GM23248 (cell line): Measurements from ENCODE around the gene ACTA1. TPM values are rescaled to one million over a fixed set of nuclear protein-coding genes. Genes with fewer than 3 reads are reported as not detected.
"Not testable (repeated sequence)": the region's sequence is repeated elsewhere in the genome, so short reads cannot be mapped to it uniquely, and the experiment has no call there.

ENCODE experiments used
- DNase-seq: peaks from one replicate; pipeline ENCODE4 v3.0.0-alpha.2; 2015
- H2AFZ ChIP-seq: fragments of 200-600 bp; sonication (generic); 2 replicates; pipeline ENCODE4 v1.6.1; 2016; ENCODE audit warnings: antibody characterized with exemption
- H3F3A ChIP-seq: fragments of 200-600 bp; sonication (generic); 2 replicates; pipeline ENCODE4 v1.6.1; 2016; ENCODE audit warnings: mild to moderate bottlenecking, antibody characterized with exemption, mixed run types; ENCODE audit not compliant: insufficient read depth
- H3K27ac ChIP-seq: fragments of 200-600 bp; sonication (generic); 2 replicates; pipeline ENCODE4 v1.5.1; 2016; ENCODE audit warnings: mild to moderate bottlenecking
- H3K27me3 ChIP-seq: fragments of 200-600 bp; sonication (generic); replicated peaks from 2 replicates; pipeline ENCODE4 v1.6.1; 2016; ENCODE audit warnings: mild to moderate bottlenecking; ENCODE audit not compliant: insufficient read depth
- H3K36me3 ChIP-seq: fragments of 200-600 bp; sonication (generic); 2 replicates; pipeline ENCODE4 v1.6.1; 2016; ENCODE audit warnings: low read depth, mild to moderate bottlenecking
- H3K4me1 ChIP-seq: fragments of 200-600 bp; sonication (generic); 2 replicates; pipeline ENCODE4 v1.6.1; 2016; ENCODE audit warnings: mild to moderate bottlenecking; ENCODE audit not compliant: insufficient read depth
- H3K4me2 ChIP-seq: fragments of 200-600 bp; sonication (generic); one replicate; pipeline ENCODE4 v1.6.1; 2016; ENCODE audit warnings: mild to moderate bottlenecking; ENCODE audit not compliant: unreplicated experiment
- H3K4me3 ChIP-seq: fragments of 200-600 bp; sonication (generic); 2 replicates; pipeline ENCODE4 v1.5.1; 2016; ENCODE audit warnings: mild to moderate bottlenecking
- H3K79me2 ChIP-seq: fragments of 200-600 bp; sonication (generic); 2 replicates; pipeline ENCODE4 v1.6.1; 2016; ENCODE audit warnings: mild to moderate bottlenecking; ENCODE audit not compliant: insufficient read depth
- H3K9ac ChIP-seq: fragments of 200-600 bp; sonication (generic); 2 replicates; pipeline ENCODE4 v1.6.1; 2016; ENCODE audit warnings: mild to moderate bottlenecking
- H3K9me2 ChIP-seq: fragments of 200-600 bp; sonication (generic); 2 replicates; pipeline ENCODE4 v1.6.1; 2016; ENCODE audit warnings: mixed run types, mild to moderate bottlenecking, moderate library complexity; ENCODE audit not compliant: insufficient read depth
- H3K9me3 ChIP-seq: fragments of 200-600 bp; sonication (generic); one replicate; pipeline ENCODE4 v1.6.1; 2017; ENCODE audit warnings: low read depth
- H4K20me1 ChIP-seq: fragments of 200-600 bp; sonication (generic); 2 replicates; pipeline ENCODE4 v1.6.0; 2016; ENCODE audit not compliant: insufficient read depth
- EZH2 ChIP-seq: fragments of 200-600 bp; sonication (generic); IDR thresholded peaks from 2 replicates; pipeline ENCODE4 v1.6.1; 2018; ENCODE audit warnings: antibody characterized with exemption, mild to moderate bottlenecking; ENCODE audit not compliant: insufficient read depth, poor library complexity, severe bottlenecking
- EZH2phosphoT487 ChIP-seq: fragments of 200-600 bp; sonication (generic); IDR thresholded peaks from 2 replicates; pipeline ENCODE4 v1.6.1; 2018; ENCODE audit warnings: antibody characterized with exemption, moderate library complexity, mild to moderate bottlenecking, low read depth; ENCODE audit not compliant: insufficient read depth
- WGBS, 2 experiments: methylation state at CpG; one replicate each; pipeline ENCODE4 v1.1.6; 2015 to 2017; ENCODE audit warnings: low lambda C conversion rate in 2 of 2, low coverage in 1 of 2; ENCODE audit errors: missing lambda C conversion rate in 2 of 2; 5-methylcytosine and 5-hydroxymethylcytosine counted together
- in situ Hi-C: fragments of 300-500 bp; cut with MboI; formaldehyde crosslinking; loops from 2 replicates; pipeline ENCODE4 v1.15.0; 2020
- polyA plus RNA-seq: library from polyadenylated mRNA; unstranded; fragments of >200 nt; fragmentation: Nextera tagmentation; extraction: Ambion mirVana; gene quantifications from 2 replicates; pipeline ENCODE4 v1.2.1, GENCODE V29; 2016
- total RNA-seq: library from RNA; depleted of rRNA; stranded (reverse); fragments of >200 nt; shearing (Covaris generic); gene quantifications from 2 replicates; pipeline ENCODE4 v1.2.3, GENCODE V29; 2014

ACTA1 gene
- total and polyA plus RNA-seq, 2 experiments from 2014 or later = 0.22 TPM; not detected in 1

- Histone ChIP-seq H3K4me2 (no peak overlapping the region), H3K9me3 (no peaks in the 10 kb centered on the region), H3F3A (no peaks in the 10 kb centered on the region), H3K27me3 (peaks cover 38% of the 10 kb centered on the region), H2AFZ (no peak overlapping the region), H4K20me1 (no peaks in the 10 kb centered on the region), H3K36me3 (no peaks in the 10 kb centered on the region), H3K4me1 (no peaks in the 10 kb centered on the region), H3K9ac (no peak overlapping the region), H3K9me2 (no peaks in the 10 kb centered on the region), H3K27ac (no peak overlapping the region), H3K4me3 (no peak overlapping the region), H3K79me2 (no peaks in the 10 kb centered on the region)
- in situ Hi-C loops = no loop called here
- TF ChIP-seq EZH2phosphoT487 (no peak), EZH2 (no peak)
- DNase-seq = no peak
- WGBS, 2 experiments = 37 to 42% methylated on average over 8 of the region's 8 CpGs
These were observed 30.3 kb downstream of the ACTA1 start for GRCh38 chr1:229403573-229403972.

- no peaks in the 10 kb centered on the region for H3K9me2 ChIP-seq
- no peak overlapping the region for H3K9ac ChIP-seq
- no peaks in the 10 kb centered on the region for H4K20me1 ChIP-seq
- H3K79me2 ChIP-seq = no peaks in the 10 kb centered on the region
- no peak overlapping the region for H3K4me3 ChIP-seq
- no peaks in the 10 kb centered on the region for H3K4me1 ChIP-seq
- DNase-seq = no peak
- no peaks in the 10 kb centered on the region for H3F3A ChIP-seq
- H3K4me2 ChIP-seq = no peak overlapping the region
- WGBS, 2 experiments = 50 to 54% methylated on average over 6 of the region's 6 CpGs
- H3K36me3 ChIP-seq = no peaks in the 10 kb centered on the region
- no peak for TF ChIP-seq EZH2
- no peak for TF ChIP-seq EZH2phosphoT487
- H3K27me3 ChIP-seq = peaks cover 34% of the 10 kb centered on the region
- no peak overlapping the region for H3K27ac ChIP-seq
- in situ Hi-C loops = no loop called here
- no peaks in the 10 kb centered on the region for H3K9me3 ChIP-seq
- no peak overlapping the region for H2AFZ ChIP-seq
These were observed 30.9 kb downstream of the ACTA1 start for GRCh38 chr1:229402993-229403392.

GRCh38 chr1:229402329-229402728, 31.6 kb downstream of the ACTA1 start:
- H3K4me2 ChIP-seq, H3K4me3 ChIP-seq, H3K27ac ChIP-seq, H4K20me1 ChIP-seq, H3K9me3 ChIP-seq, DNase-seq, H3K79me2 ChIP-seq, H2AFZ ChIP-seq, H3K9me2 ChIP-seq, in situ Hi-C loops, H3K9ac ChIP-seq, H3K36me3 ChIP-seq, H3F3A ChIP-seq, H3K4me1 ChIP-seq: not testable (repeated sequence)
- WGBS, 2 experiments = 33 to 37% methylated on average over 4 of the region's 4 CpGs
- peaks cover 34% of the 10 kb centered on the region for H3K27me3 ChIP-seq

- no peaks in the 10 kb centered on the region for H3K79me2 ChIP-seq
- in situ Hi-C loops = no loop called here
- H4K20me1 ChIP-seq = no peaks in the 10 kb centered on the region
- H3K9me2 ChIP-seq = no peaks in the 10 kb centered on the region
- no peak overlapping the region for H2AFZ ChIP-seq
- no peak overlapping the region for H3K9ac ChIP-seq
- no peak for TF ChIP-seq EZH2phosphoT487
- TF ChIP-seq EZH2 = no peak
- H3F3A ChIP-seq = no peaks in the 10 kb centered on the region
- no peak for DNase-seq
- H3K27ac ChIP-seq = no peak overlapping the region
- H3K4me1 ChIP-seq = no peaks in the 10 kb centered on the region
- WGBS, 2 experiments = 25 to 33% methylated on average over 5 of the region's 5 CpGs
- H3K9me3 ChIP-seq = no peaks in the 10 kb centered on the region
- H3K36me3 ChIP-seq = no peaks in the 10 kb centered on the region
- no peak overlapping the region for H3K4me2 ChIP-seq
- no peak overlapping the region for H3K4me3 ChIP-seq
- H3K27me3 ChIP-seq = peaks cover 18% of the 10 kb centered on the region; the same call in 1 of the 2 replicates
These were observed 36.1 kb downstream of the ACTA1 start for GRCh38 chr1:229397762-229398161.

- H3F3A ChIP-seq = no peaks in the 10 kb centered on the region
- no peak overlapping the region for H3K4me2 ChIP-seq
- in situ Hi-C loops = no loop called here
- no peaks in the 10 kb centered on the region for H3K36me3 ChIP-seq
- H3K27me3 ChIP-seq = peaks cover 15% of the 10 kb centered on the region; the same call in 1 of the 2 replicates
- H3K79me2 ChIP-seq = no peaks in the 10 kb centered on the region
- no peaks in the 10 kb centered on the region for H3K9me2 ChIP-seq
- no peak overlapping the region for H3K27ac ChIP-seq
- no peak overlapping the region for H3K4me3 ChIP-seq
- DNase-seq = no peak
- WGBS, 2 experiments = 18 to 20% methylated on average over 11 of the region's 11 CpGs
- no peaks in the 10 kb centered on the region for H3K4me1 ChIP-seq
- H3K9ac ChIP-seq = no peak overlapping the region
- H4K20me1 ChIP-seq = no peaks in the 10 kb centered on the region
- H2AFZ ChIP-seq = no peak overlapping the region
- no peaks in the 10 kb centered on the region for H3K9me3 ChIP-seq
- no peak for TF ChIP-seq EZH2
- TF ChIP-seq EZH2phosphoT487 = no peak
These were observed 37.2 kb downstream of the ACTA1 start for GRCh38 chr1:229396585-229397206.

- in situ Hi-C loops, H3F3A ChIP-seq, H3K27ac ChIP-seq, H3K9me3 ChIP-seq, DNase-seq, H2AFZ ChIP-seq, H4K20me1 ChIP-seq, H3K36me3 ChIP-seq, H3K4me2 ChIP-seq, H3K79me2 ChIP-seq, H3K9me2 ChIP-seq, H3K9ac ChIP-seq, H3K4me3 ChIP-seq, H3K4me1 ChIP-seq: not testable (repeated sequence)
- H3K27me3 ChIP-seq = peaks cover 15% of the 10 kb centered on the region; the same call in 1 of the 2 replicates
- WGBS, 2 experiments = 43 to 55% methylated on average over 5 of the region's 5 CpGs
These were observed 39.4 kb downstream of the ACTA1 start for GRCh38 chr1:229394517-229394916.
